C4-2B (cell line): Measurements from ENCODE around the gene CNGA1.

Experiments used
- H3K27ac ChIP-seq: fragments of 450-650 bp; 2 replicates; pipeline ENCODE4 v1.5.1; 2017
- ZFX ChIP-seq: fragments of 450-650 bp; IDR thresholded peaks from 2 replicates; pipeline ENCODE4 v1.6.1; 2017
- TF ChIP-seq, protein P1 (sequence below): fragments of 450-650 bp; conservative IDR thresholded peaks from 2 replicates; pipeline ENCODE4 v1.5.1; 2017; ENCODE audit warnings: mild to moderate bottlenecking

The CNGA1 gene

DNA sequence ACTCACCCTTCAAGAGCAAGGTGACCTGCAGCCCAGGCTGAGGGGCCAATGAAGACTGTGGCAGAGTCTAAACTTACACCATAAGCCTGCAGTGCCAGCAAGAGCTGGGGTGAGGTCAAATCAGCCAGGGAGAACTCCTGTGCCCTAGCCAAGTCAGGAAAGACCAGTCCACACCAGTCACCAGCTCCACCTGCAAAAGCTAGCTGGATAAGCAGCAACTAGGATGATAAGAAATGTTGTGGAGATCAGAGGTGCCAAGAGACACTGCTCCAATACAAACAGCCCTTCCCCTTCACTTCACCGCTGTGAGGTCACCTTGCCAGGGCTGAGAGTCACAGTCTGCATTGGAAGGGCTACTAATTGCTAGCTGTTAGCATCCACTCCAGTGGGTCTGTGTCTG lies 31.4 kb upstream of the CNGA1 start:
- H3K27ac ChIP-seq: peak overlapping the region; percentile 21; the same call in 1 of the 2 replicates
- TF ChIP-seq, protein P1, sequence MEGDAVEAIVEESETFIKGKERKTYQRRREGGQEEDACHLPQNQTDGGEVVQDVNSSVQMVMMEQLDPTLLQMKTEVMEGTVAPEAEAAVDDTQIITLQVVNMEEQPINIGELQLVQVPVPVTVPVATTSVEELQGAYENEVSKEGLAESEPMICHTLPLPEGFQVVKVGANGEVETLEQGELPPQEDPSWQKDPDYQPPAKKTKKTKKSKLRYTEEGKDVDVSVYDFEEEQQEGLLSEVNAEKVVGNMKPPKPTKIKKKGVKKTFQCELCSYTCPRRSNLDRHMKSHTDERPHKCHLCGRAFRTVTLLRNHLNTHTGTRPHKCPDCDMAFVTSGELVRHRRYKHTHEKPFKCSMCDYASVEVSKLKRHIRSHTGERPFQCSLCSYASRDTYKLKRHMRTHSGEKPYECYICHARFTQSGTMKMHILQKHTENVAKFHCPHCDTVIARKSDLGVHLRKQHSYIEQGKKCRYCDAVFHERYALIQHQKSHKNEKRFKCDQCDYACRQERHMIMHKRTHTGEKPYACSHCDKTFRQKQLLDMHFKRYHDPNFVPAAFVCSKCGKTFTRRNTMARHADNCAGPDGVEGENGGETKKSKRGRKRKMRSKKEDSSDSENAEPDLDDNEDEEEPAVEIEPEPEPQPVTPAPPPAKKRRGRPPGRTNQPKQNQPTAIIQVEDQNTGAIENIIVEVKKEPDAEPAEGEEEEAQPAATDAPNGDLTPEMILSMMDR: no peak
- TF ChIP-seq ZFX: no peak

DNA sequence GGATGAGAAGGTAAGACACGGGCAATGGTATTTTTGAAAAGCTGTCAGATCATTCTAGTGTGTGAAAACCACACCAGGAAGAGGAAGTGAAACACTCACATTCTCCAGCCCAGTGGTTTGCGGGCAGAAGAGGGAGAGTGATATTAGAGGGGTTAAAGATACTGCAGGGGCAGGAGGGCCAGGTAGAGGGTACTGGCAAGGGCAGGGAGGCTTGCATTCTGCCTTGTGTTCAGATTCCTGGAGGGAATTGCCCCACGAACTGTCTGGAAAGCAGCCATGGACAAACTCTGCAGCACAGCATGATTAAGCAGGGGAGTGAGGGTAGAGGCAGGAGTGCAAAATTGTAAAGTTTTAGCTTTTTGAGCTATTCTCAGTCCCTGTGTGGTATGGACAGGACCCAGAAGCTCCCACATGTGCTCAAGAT lies 31.0 kb upstream of the CNGA1 start:
- TF ChIP-seq, protein P1: no peak
- TF ChIP-seq ZFX: no peak
- peak overlapping the region; percentile 21; the same call in 1 of the 2 replicates for H3K27ac ChIP-seq

DNA sequence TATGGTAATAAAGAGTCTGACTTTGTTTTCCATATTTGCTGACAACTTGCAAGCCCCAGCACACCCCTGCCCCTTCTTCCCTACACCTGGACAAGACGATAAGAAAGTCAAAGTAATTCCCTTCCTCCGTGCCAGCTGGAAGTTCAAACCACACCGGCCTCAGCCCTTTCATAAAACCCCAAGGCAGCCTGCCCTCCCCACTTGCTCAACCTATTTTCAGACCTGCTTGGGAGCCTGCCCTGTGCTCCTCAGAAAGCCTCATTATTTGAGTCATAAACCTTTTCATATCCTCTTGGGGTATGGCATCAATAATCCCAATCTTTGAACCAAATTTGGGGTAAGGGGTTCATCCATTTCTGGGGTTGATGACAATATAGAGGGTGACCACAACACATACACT lies 29.6 kb upstream of the CNGA1 start:
- TF ChIP-seq, protein P1: no peak
- TF ChIP-seq ZFX: no peak

DNA sequence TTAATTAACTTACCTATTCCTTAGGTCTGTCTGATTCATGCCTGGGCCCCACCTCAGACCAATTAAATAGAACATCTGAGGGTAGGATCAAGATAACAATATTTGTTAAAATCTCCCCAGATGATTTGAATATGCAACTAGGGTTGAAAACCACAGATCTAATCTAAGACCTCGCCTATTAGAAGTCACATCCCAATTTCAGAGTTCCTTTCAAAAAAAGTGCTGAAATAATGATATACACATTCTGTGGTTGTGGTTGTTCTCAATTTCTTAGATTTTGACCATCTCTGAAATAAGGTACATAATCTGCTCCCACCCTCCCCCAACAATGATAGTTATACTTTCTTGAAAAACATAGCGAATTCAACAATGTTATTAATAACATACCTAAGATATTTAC lies 27.8 kb upstream of the CNGA1 start:
- no peak overlapping the region for H3K27ac ChIP-seq
- no peak for TF ChIP-seq ZFX
- TF ChIP-seq, protein P1: no peak

More for the DNA sequence above, 29.6 kb upstream of the CNGA1 start:
- no peak overlapping the region for H3K27ac ChIP-seq

DNA sequence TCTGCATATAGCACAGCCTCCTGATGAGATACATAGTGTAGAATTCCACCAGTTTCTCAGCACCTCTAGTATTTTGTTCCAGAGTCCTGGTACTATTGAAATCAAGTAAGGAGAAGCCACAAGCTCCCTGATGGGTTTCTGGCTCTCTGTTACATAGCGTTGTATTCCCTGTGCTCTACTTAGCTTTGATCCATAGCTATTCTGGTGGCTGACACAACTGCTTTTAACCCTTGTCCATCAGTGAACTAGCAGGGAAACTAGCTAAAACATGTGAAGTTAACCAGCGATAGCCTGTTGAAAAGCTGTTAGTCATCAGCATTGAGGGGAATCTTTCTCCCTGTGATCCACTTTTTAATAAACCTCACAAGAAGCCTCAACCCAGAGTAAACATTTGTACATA lies 27.0 kb upstream of the CNGA1 start:
- no peak overlapping the region for H3K27ac ChIP-seq
- no peak for TF ChIP-seq ZFX
- TF ChIP-seq, protein P1: no peak

DNA sequence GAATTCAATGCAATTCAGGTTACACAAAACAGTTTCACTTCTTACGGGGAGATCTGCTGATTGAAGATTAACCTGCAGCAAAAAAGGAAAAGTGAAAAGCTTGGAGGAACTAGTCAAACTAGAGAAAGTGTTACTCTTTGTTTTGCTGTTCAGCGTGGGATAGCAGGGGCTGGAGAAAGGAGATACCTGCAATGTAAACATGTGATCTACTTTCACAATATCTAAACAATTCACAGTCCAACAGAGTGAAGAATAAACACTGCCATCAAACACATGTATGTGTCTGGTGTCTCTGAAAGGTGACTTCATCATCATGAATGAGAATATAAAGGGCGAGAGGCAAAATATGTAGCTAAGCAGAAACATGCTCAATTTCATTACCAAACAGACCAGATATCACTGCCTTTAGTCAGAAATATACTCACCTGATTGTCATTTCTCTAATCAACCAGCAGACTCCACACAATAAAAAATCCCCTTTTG lies 26.5 kb upstream of the CNGA1 start:
- TF ChIP-seq ZFX: no peak
- TF ChIP-seq, protein P1: no peak
- no peak overlapping the region for H3K27ac ChIP-seq

DNA sequence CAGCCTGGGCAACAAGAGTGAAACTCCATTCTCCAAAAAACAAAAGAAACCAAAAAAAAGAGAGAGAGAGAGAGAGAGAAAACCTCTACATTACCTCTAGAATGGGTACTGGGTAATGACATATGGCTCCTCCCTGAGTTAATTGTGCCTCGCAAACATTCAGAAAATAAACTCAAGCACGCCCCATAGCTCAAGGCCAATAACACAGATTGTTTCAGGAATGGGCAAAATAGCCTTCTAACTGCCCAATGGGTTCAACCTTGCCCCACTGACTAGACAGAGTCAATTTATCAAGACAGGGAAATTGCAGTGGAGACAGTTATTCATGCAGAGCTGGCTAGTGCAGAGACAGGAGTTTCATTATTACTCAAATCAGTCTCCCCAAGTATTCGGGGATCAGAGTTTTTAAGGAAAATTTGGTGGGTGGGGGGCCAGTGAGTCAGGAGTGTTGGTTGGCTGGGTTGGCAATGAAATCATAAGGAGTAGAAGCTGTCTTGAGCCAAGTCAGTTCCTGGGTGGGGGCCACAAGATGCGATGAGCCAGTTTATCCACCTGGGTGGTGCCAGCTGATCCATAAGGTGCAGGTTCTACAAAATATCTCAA lies 25.2 kb upstream of the CNGA1 start:
- TF ChIP-seq ZFX: no peak
- H3K27ac ChIP-seq: no peak overlapping the region

DNA sequence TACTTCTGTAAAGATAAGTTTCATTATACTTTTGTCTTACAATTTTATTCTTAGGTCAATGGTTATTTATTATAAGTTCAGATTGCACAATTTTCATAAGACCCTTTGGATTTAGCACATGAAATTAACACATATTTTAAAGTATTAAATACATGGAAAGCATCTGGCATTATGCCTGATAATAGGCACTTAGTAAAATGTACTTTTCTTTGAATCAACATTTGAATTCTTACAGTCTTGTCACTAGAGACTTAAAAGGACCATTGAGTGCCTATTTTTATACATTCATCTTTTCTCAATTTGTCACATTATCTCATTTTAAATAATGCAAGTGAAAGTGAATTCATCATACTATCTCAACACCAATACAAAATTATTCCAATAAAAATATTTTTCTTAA lies 23.1 kb upstream of the CNGA1 start:
- no peak overlapping the region for H3K27ac ChIP-seq
- TF ChIP-seq ZFX: no peak
